Medulla oblongata (tissue), 1 donor: ENCODE data around the gene SDK1.

Experiments used
- DNase-seq: peaks from one replicate; pipeline ENCODE4 v3.0.0-alpha.2; 2015; ENCODE audit errors: extremely low spot score

Gene SDK1

DNA sequence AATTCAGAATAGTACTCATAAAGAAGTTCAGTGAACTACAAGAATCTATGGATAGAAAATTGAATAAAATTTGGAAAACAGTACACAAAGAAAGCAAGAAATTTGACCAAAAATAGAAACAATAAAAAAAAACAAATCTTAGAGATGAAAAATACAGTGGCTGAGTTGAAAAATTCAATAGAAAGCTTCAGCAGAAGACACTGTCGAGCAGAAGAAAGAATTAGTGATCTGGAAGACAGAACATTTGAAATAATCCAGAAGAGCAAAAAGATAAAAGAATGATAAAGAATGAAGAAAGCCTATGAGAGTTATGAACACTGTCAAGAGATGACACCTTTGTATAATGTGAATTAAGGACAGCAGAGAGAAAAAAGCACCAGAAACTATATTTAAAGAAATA lies 480.6 kb downstream of the SDK1 start:
- no peak for DNase-seq

DNA sequence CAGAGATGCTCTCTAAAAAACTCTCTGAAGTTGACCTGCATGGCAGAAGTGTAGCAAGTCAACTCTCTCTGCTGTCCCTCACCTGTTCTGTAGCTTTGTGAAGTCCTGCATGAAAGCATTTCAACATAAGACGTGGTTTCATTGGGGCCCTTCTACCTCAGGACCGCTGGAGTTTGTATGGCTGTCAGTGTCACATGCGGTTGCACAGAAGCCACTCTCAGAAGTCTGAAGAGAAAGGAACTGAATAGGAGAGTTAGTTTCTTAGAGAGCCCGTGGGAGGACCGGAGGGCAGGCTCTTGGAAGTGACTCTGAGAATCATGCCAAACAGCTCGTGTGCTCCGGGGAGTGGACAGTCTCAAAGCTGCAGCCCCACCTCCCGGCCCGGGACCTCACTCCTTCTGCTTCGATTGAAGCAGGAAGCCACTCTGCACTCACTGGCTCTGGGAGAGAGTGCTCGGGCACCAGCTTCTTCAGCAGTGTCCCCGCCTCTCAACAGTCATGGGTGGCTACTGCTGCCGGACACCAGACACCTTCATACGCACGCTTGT lies 486.7 kb downstream of the SDK1 start:
- DNase-seq = peak; percentile 15

DNA sequence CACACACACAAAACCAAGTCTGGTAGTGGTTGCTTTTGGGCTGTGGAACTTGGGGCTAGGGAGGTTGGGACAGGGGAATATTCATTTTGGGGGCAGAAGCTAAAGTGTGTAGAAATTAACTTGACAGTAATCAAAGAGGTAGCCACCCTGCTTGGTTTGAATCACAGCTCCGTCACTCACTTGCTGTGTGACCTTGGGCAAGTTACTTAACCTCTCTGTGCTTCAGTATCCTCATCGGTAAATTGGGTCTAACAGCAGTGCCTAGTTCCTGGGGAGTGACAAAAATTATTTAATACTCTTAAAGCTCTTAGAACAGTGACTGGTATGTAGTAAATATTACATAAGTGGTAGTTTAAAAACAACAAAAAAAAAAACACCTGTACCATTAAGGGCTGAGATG lies 489.8 kb downstream of the SDK1 start:
- no peak for DNase-seq

- no peak for DNase-seq
Observed at GRCh38 chr7:3791327-3791726, 490.3 kb downstream of the SDK1 start.

DNA sequence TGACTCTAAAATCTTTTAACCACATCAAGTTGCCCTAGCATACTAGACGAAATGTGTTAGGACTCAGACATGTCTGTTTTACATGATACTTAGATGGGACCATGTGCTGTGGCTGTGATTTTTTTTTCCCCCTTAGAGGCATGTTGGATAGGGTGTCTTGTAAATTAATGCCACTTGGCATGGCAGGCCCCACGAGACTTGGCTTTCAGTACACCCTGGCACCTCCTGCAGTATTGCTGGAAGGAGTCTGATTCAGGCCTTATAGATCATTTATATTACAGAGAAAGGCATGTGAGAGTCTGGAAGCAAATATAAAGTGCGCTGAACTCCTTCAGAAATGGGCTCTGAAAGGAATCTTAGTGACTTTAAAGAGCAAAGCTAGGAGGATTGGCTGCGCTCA lies 494.1 kb downstream of the SDK1 start:
- DNase-seq = no peak

DNA sequence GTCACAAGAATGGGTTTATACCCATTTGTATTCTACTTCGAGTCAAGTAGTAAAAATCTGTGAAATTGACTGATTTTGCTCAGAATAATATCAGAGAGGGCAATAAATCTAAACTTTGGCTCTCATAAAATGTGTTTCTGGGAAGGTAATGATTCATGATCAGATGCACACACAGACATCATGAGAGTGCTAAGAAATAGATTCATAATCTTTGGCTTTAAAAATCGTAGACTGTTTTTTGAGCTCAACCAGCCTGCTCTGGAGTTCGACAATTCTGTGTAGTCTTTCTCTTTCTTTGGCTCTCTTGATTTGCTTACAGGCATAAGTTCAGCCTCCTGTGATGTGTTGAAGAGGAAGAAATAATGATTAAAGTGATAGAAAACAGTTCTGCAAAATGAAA lies 494.7 kb downstream of the SDK1 start:
- no peak for DNase-seq

DNA sequence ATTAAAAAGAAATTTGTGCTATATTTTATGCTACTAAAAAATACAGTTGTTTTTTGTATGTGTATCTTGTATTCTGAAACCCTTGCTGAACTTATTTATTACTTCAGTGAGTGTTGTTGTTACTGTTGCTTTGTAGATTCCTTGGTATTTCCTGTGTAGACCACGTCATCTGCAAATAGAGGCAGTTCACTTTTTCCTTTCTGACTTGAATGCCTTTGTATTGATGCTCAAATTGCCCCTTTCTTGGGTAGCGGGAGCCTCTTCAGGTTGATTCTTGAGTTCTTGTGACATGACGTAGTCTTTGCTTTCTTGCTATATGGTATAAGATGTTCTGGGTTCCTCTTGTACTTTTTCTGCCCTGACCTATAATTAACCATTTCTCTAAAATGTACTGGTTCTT lies 504.1 kb downstream of the SDK1 start:
- no peak for DNase-seq

GRCh38 chr7:3806516-3806915 lies 505.5 kb downstream of the SDK1 start:
- DNase-seq = no peak

DNA sequence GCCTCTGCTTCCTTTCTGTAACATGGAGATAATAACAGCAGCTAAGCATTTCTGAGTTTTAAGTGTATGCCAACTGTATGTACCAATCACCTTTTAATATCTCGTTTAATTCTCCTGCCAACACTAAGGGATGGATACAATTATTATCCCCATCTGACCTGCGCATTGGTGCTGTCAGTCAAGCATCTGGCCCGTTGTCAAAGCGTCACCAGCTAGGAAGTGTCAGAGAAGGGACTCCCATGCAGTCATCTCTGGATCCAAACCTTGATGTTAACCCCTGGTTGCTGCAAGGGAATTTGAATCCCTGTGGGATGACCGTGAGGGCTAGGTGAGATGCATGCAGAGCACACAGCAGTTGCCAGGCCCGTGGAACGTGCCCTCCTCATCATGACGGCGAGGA lies 506.8 kb downstream of the SDK1 start:
- DNase-seq = no peak

- no peak for DNase-seq
Observed at GRCh38 chr7:3821488-3821887, 520.4 kb downstream of the SDK1 start.

DNA sequence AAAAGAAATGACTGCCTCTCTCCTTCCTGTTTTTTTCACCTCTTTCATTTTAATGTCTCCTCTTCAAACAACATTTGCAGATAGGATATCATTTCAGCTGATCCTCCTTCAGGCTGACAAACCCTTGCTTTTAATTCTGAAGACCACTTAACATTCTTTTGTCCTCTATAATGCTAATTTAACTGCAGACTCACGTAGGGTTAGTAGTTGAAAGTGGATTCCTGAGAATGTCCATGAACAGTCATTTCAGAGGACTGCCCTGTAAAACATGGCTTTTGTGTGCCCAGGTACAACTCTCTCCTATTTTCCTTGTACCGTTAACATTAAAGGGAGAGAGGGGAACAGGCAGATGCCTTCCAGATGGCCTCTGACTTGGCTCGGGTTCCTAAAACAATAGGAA lies 524.4 kb downstream of the SDK1 start:
- DNase-seq = no peak

DNA sequence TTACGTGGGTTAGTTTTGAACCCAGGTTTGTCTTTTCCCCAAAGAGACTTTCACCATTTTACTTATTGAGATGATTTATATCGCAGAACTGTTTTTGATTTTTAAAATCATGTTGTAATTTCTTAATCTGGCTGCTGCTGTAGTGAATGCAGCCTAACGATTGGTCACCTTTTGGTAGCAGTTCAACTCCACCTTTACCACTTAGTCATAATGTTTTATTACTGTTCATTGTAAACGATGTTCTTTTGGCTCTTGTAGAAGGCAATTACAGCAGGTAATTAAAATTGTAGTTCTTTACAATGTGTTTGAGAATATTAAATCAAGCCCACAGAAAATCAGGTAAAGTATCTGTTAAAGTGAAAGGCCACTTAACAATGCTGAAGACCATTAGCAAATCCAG lies 531.1 kb downstream of the SDK1 start:
- DNase-seq = no peak

- DNase-seq = no peak
Observed at GRCh38 chr7:3835109-3835508, 534.1 kb downstream of the SDK1 start.

- DNase-seq = no peak
Observed at GRCh38 chr7:3836855-3837254, 535.8 kb downstream of the SDK1 start.

DNA sequence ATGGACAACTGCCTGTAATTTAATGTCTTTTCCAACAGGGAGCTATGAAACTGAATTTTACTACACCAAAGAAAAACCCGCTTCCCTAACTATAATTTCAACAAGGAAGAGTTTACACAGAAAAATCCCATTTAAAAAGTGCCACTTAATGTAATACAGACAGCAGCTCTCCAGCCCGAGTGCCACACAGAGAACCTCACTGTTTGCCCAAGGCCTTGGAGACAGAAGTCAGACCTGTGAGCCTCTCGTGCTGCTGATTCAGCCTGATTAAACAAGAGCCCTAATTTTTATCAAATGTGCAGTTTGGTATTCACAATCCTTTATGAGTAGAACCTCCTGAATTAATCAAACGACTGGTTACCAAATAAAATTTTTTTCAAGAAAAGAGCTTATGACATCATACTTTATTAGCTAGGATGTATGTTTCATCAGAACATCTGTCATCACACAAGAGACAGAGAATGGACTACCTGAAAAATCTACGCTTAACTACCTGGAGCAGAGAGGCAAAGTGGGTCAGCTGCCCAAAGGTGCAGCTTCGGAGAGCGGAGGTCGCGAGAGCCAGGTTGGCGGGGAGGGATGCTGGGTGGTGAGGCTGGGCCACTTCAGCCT lies 543.6 kb downstream of the SDK1 start:
- peak; percentile 7 for DNase-seq

- no peak for DNase-seq
Observed at GRCh38 chr7:3846738-3847137, 545.7 kb downstream of the SDK1 start.

DNA sequence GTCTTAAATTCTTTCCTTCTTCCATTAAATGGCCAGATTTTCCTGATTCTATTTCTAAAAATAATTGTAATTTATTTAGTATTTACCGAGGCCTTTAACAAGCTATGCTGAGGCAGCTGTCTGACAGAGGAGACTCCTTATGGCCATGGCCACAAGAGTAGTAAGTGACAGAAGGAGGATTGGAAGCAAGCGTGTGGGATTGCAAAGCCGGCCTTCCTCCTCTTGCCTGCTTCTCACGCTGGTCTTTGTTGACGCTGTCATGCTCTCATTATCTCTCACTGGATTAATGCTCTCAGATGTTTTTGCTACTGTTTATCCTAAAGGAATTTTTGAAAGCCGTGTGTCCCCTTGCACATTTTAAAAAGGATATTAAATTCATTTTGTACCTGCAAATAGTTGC lies 546.3 kb downstream of the SDK1 start:
- DNase-seq = no peak

- DNase-seq = no peak
Observed at GRCh38 chr7:3859431-3859830, 558.4 kb downstream of the SDK1 start.

- DNase-seq = no peak
Observed at GRCh38 chr7:3860932-3861331, 559.9 kb downstream of the SDK1 start.

- DNase-seq = no peak
Observed at GRCh38 chr7:3861386-3861785, 560.3 kb downstream of the SDK1 start.

GRCh38 chr7:3861941-3862340 lies 560.9 kb downstream of the SDK1 start:
- DNase-seq = peak; percentile 11

- no peak for DNase-seq
Observed at GRCh38 chr7:3862774-3863173, 561.7 kb downstream of the SDK1 start.

DNA sequence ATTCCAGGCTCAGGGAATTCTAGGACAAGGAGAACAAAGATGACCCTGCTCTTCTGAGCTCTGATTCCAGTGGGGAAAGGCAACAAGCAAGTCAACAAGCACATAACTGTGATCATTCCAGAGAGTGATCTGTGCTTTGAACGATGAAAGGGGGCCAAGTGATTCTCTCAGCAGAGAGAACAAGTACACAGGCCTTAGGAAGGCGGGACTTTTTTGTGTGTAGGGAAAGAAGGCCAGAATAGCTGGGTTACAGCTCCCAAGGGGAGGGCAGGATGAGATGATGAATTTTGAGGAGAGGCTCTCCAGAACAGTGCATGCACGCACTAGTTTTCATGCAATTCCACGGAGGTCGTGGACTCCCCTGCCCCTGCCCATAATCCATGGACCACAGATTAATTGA lies 565.2 kb downstream of the SDK1 start:
- DNase-seq = no peak

- DNase-seq = no peak
Observed at GRCh38 chr7:3867863-3868262, 566.8 kb downstream of the SDK1 start.
